ENCODE data around the gene KRT80.

Gene KRT80

GRCh38 chr12:52156311-52156710 is 35.5 kb downstream of the KRT80 start:
- DNase-seq (ENCODE audit: low spot score) (peak; percentile 84), FAIRE-seq (peak; percentile 20)

GRCh38 chr12:52155048-52155868 is 36.6 kb downstream of the KRT80 start:
- DNase-seq (ENCODE audit: low spot score) = peak; percentile 4
- no peak for FAIRE-seq

- no peak for DNase-seq (ENCODE audit: low spot score)
- FAIRE-seq = no peak
Measured at GRCh38 chr12:52152905-52153317, 38.9 kb downstream of the KRT80 start.

GRCh38 chr12:52151837-52152783 is 39.7 kb downstream of the KRT80 start:
- DNase-seq (ENCODE audit: low spot score) (peak; percentile 10), FAIRE-seq (no peak)

- DNase-seq (ENCODE audit: low spot score) = no peak
- FAIRE-seq = no peak
Measured at GRCh38 chr12:52151153-52151836, 40.5 kb downstream of the KRT80 start.

- no peak for DNase-seq (ENCODE audit: low spot score)
- no peak for FAIRE-seq
Measured at GRCh38 chr12:52149651-52150241, 42.1 kb downstream of the KRT80 start.

- FAIRE-seq = no peak
- no peak for DNase-seq (ENCODE audit: low spot score)
Measured at GRCh38 chr12:52149182-52149641, 42.6 kb downstream of the KRT80 start.

GRCh38 chr12:52148464-52149181 is 43.2 kb downstream of the KRT80 start:
- DNase-seq (ENCODE audit: low spot score) = peak; percentile 70

GRCh38 chr12:52147964-52148463 is 43.8 kb downstream of the KRT80 start:
- no peak for DNase-seq (ENCODE audit: low spot score)
- FAIRE-seq = no peak

More at GRCh38 chr12:52148464-52149181, 43.2 kb downstream of the KRT80 start:
- FAIRE-seq = no peak

- peak; percentile 99 for DNase-seq (ENCODE audit: low spot score)
Measured at GRCh38 chr12:52147367-52147963, 44.3 kb downstream of the KRT80 start.

GRCh38 chr12:52146822-52147366 is 44.9 kb downstream of the KRT80 start:
- FAIRE-seq (no peak), DNase-seq (ENCODE audit: low spot score) (no peak)

More at GRCh38 chr12:52147367-52147963, 44.3 kb downstream of the KRT80 start:
- peak; percentile 89 for FAIRE-seq

- no peak for DNase-seq (ENCODE audit: low spot score)
- no peak for FAIRE-seq
Measured at GRCh38 chr12:52146089-52146821, 45.6 kb downstream of the KRT80 start.

- DNase-seq (ENCODE audit: low spot score) (no peak), FAIRE-seq (no peak)
Measured at GRCh38 chr12:52145228-52146088, 46.4 kb downstream of the KRT80 start.

- FAIRE-seq (no peak), DNase-seq (ENCODE audit: low spot score) (no peak)
Measured at GRCh38 chr12:52144512-52145227, 47.1 kb downstream of the KRT80 start.

- FAIRE-seq (no peak), DNase-seq (ENCODE audit: low spot score) (no peak)
Measured at GRCh38 chr12:52142431-52142830, 49.4 kb downstream of the KRT80 start.

- FAIRE-seq (no peak), DNase-seq (ENCODE audit: low spot score) (no peak)
Measured at GRCh38 chr12:52141875-52142274, 49.9 kb downstream of the KRT80 start.

GRCh38 chr12:52141306-52141705 is 50.5 kb downstream of the KRT80 start:
- FAIRE-seq (no peak), DNase-seq (ENCODE audit: low spot score) (no peak)
